ENCODE measurements around the gene MT3.

- TF ChIP-seq POLR2A (IDR thresholded peaks at IDR 0.05) (no peak), POLR2AphosphoS5 (IDR thresholded peaks at IDR 0.05) (no peak), CTCF (IDR thresholded peaks at IDR 0.05) (no peak)
Observed at GRCh38 chr16:56639045-56639444, 49.7 kb downstream of the MT3 start.

Data from sigmoid colon (tissue), 4 donors.